Ishikawa (cell line): ENCODE results near the gene BMP6.

Experiments used
- CEBPB ChIP-seq: IDR thresholded peaks from 2 replicates; pipeline ENCODE4 v1.6.1; 2012
- CREB1 ChIP-seq: IDR thresholded peaks from 2 replicates; pipeline ENCODE4 v1.6.1; 2012; ENCODE audit warnings: low read depth
- EGR1 ChIP-seq: IDR thresholded peaks from 2 replicates; pipeline ENCODE4 v1.6.1; 2012
- EP300 ChIP-seq: IDR thresholded peaks from 2 replicates; pipeline ENCODE4 v1.6.1; 2012; ENCODE audit warnings: borderline replicate concordance
- FOXM1 ChIP-seq: IDR thresholded peaks from 2 replicates; pipeline ENCODE4 v1.6.1; 2012; ENCODE audit warnings: low read depth, borderline replicate concordance
- MAX ChIP-seq: IDR thresholded peaks from 2 replicates; pipeline ENCODE4 v1.6.1; 2012
- NFIC ChIP-seq: IDR thresholded peaks from 2 replicates; pipeline ENCODE4 v1.6.1; 2012
- RAD21 ChIP-seq: IDR thresholded peaks from 2 replicates; pipeline ENCODE4 v1.6.1; 2012; ENCODE audit warnings: low read depth
- REST ChIP-seq: IDR thresholded peaks from 2 replicates; pipeline ENCODE4 v1.6.1; 2012; ENCODE audit warnings: low read depth, mild to moderate bottlenecking
- TAF1 ChIP-seq: IDR thresholded peaks from 2 replicates; pipeline ENCODE4 v1.6.1; 2012; ENCODE audit warnings: low read depth, mild to moderate bottlenecking
- TCF12 ChIP-seq: IDR thresholded peaks from 2 replicates; pipeline ENCODE4 v1.6.1; 2012; ENCODE audit warnings: low read depth
- TEAD4 ChIP-seq: IDR thresholded peaks from 2 replicates; pipeline ENCODE4 v1.6.1; 2012
- USF1 ChIP-seq: IDR thresholded peaks from 2 replicates; pipeline ENCODE4 v1.6.1; 2012
- YY1 ChIP-seq: IDR thresholded peaks from 2 replicates; pipeline ENCODE4 v1.6.1; 2012; ENCODE audit warnings: low read depth
- ZBTB7A ChIP-seq: IDR thresholded peaks from 2 replicates; pipeline ENCODE4 v1.6.1; 2012; ENCODE audit warnings: low read depth

Gene BMP6

GRCh38 chr6:7921632-7922092 is 195.8 kb downstream of the BMP6 start:
- TF ChIP-seq TAF1 (no peak), NFIC (no peak), TEAD4 (no peak), CREB1 (no peak), CEBPB (no peak), EGR1 (no peak), USF1 (no peak), EP300 (no peak), MAX (no peak), TCF12 (no peak), RAD21 (no peak), REST (no peak), ZBTB7A (no peak), YY1 (no peak), FOXM1 (no peak)

- no peak for TF ChIP-seq ZBTB7A
Measured at GRCh38 chr6:7922596-7922995, 196.7 kb downstream of the BMP6 start.

- TF ChIP-seq EGR1 (no peak), USF1 (no peak), REST (no peak), CEBPB (no peak), NFIC (no peak), ZBTB7A (no peak), CREB1 (no peak), TAF1 (no peak)
Measured at GRCh38 chr6:7924867-7925266, 199.0 kb downstream of the BMP6 start.
